Panc1 (cell line): ENCODE data around the gene GLG1.

ENCODE experiments used
- CTCF ChIP-seq: fragments of 450-650 bp; IDR thresholded peaks from 2 replicates; pipeline ENCODE4 v1.5.1; 2017; ENCODE audit warnings: mild to moderate bottlenecking
- POLR2AphosphoS5 ChIP-seq: IDR thresholded peaks from 2 replicates; pipeline ENCODE4 v1.6.1; 2012; ENCODE audit warnings: mild to moderate bottlenecking, low read depth, low read length, moderate library complexity
- REST ChIP-seq, 2 experiments: IDR thresholded peaks; 2 replicates each; pipeline ENCODE4 v1.6.1; 2011 to 2012; ENCODE audit warnings: low read depth in 2 of 2, control low read depth in 1 of 2, low read length in 1 of 2, mild to moderate bottlenecking in 1 of 2, moderate library complexity in 1 of 2; ENCODE audit not compliant: insufficient read depth in 1 of 2
- SIN3A ChIP-seq: IDR thresholded peaks from 2 replicates; pipeline ENCODE4 v1.6.1; 2012; ENCODE audit warnings: low read depth, mild to moderate bottlenecking, low read length, moderate library complexity, borderline replicate concordance; ENCODE audit not compliant: insufficient read depth

DNA sequence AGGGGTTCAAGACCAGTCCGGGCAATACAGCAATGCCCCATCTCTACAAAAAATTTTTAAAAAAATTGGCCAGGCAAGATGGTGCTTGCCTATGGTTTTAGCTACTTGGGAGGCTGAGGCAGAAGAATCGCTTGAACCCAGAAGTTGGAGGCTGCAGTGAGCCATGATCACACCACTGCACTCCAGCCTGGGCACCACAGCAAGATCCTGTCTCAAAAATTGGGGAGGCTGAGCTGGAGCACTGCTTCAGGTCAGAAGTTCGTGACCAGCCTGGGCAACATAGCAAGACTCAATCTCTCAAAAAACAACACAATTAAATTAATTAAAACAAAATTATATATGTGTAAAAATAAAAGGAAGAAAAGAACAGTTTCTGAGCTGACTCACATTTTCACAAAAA is 110.9 kb downstream of the GLG1 start:
- TF ChIP-seq CTCF (no peak), SIN3A (no peak), POLR2AphosphoS5 (no peak), REST (IDR thresholded peaks at IDR 0.05; ENCODE audit: insufficient read depth in 1 of 2, low read depth in 2 of 2, low read length in 1 of 2) (no peak)
